Activated T-cell treated with anti-CD3 and anti-CD28 coated beads for 48 hours (primary cell): ENCODE measurements around the gene ITGBL1.

Source experiments
- DNase-seq: peaks from one replicate; pipeline ENCODE4 v3.0.0-alpha.2; 2020; ENCODE audit warnings: low read depth

Gene ITGBL1

GRCh38 chr13:101451641-101452040, 834 bp upstream of the ITGBL1 start:
- no peak for DNase-seq

DNA sequence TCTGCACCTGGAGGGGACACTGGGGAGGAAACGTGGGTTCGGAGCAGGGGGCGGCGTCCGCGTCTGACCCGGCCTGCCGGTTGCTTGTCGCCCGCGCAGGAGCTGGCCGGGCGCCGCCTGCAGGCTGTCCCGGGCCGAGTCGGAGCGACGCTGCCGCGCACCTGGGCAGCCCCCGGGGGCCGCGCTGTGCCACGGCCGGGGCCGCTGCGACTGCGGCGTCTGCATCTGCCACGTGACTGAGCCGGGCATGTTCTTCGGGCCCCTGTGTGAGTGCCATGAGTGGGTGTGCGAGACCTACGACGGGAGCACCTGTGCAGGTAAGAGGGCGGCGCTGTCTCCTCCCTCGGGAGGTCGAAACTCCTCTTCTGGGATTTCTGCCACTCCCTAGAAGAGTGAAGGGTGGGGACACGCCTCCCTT, 1.3 kb downstream of the ITGBL1 start:
- DNase-seq = no peak

- no peak for DNase-seq
Measured at GRCh38 chr13:101454767-101455166, 2.3 kb downstream of the ITGBL1 start.

- DNase-seq = no peak
Measured at GRCh38 chr13:101455863-101456262, 3.4 kb downstream of the ITGBL1 start.

- DNase-seq = no peak
Measured at GRCh38 chr13:101457176-101457575, 4.7 kb downstream of the ITGBL1 start.

- DNase-seq = no peak
Measured at GRCh38 chr13:101465877-101466276, 13.4 kb downstream of the ITGBL1 start.

DNA sequence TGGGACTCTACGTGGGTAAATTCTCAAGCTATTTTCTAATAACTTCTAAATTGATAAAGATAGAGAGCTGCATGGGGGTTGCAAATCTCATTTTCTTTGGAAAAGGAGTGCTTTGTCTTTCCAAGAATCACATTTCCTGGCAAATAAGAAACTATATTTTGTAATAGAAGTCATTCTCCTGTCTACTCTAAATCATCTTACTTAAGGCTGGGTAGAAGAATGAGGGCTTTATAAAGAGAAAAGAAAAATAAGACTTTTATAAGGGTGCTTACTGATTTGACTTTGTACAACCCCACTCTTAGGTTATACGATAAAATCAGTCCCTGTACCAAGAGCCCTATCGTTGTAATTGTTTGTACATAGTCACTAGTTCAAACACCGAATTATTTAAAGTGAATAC, 14.9 kb downstream of the ITGBL1 start:
- no peak for DNase-seq

- no peak for DNase-seq
Measured at GRCh38 chr13:101473458-101473857, 21.0 kb downstream of the ITGBL1 start.

DNA sequence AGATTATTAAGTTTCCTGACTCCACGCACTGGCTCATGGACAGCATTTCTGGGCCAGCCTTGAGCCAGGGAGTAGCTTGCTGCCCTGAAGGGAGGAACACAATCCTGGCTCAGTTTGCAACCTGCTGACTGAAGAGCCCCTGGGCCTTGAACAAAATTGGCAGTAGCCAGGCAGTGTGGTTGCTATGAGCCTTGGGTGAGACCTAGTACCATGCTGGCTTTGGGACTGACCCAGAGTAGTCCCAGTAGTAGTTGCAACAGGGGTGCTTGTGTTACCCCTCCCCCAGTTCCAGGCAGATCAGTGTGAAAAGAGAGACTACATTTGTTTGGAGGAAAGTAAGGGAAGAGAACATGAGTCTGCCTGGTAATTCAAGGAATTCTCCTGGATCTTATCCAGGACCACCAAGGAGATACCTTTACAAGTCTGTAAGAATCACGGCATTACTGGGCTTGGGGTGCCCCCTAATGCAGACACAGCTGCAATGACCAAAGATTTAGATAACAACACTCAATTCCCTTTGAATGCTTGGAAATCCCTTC, 22.0 kb downstream of the ITGBL1 start:
- no peak for DNase-seq

DNA sequence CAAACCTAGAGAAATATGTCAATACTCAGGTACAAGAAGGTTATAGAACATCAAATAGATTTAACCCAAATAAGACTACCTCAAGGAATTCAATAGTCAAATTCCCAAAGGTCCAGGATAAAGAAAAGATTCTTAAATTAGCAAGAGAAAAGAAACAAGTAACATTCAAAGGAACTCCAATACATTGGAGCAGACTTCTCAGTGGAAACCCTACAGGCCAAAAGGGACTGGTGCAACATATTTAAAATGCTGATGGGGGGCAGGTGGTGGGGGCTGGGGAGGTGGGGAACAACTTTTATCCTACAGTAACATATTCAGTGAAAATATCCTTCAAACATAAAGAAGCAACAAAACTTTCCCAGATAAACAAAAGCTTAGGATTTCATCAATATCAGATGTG, 23.1 kb downstream of the ITGBL1 start:
- DNase-seq = no peak

DNA sequence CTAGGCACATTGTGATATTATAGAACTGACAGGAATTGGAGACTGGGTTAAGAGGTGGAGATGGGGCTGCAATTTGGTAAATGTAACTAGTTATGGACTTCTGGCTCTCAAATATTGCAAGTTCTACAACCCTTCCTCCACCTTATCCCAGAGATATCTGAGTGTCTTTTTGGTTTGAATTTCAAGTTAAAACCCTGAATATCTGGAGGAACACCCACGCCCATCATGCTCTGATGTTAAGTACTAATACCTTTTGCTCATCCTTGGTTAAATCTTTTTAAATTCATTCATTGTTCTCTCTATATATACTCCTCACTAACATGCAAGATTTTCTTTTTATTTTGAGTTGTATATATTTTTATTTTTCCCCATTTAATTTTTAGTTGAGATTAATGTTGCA, 28.9 kb downstream of the ITGBL1 start:
- DNase-seq = no peak

DNA sequence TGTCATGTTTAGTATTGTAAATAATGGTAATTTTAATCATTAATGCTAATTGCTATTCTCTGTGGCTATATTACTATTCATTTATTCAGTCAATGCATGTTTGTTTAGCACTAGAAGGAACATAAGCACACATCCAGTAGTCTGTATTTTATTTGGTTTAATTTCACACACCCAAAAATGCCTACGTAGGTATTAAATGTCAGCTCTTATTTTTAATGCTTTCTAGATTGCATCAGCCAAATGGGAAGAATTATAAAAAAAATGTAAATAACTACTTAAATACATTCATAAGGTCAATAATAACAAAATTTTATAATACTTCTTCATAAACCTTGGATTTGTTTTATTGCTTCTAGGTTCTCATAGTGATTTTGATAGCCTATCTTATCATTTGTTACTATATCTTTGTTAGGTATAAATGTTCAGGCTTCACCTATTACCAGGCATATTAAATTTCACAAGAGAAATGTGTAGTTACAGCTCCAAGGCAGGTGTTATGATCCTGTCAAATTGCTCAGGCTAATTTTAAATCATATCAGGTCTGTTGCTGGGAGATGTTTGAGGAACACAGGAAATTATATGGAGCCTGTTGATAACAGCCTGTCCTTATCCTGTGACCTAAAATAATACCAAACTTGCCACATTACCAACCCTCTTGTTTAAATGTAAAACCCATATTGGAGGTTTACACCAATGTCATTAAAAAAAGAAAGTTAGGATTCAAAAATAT, 34.4 kb downstream of the ITGBL1 start:
- no peak for DNase-seq

DNA sequence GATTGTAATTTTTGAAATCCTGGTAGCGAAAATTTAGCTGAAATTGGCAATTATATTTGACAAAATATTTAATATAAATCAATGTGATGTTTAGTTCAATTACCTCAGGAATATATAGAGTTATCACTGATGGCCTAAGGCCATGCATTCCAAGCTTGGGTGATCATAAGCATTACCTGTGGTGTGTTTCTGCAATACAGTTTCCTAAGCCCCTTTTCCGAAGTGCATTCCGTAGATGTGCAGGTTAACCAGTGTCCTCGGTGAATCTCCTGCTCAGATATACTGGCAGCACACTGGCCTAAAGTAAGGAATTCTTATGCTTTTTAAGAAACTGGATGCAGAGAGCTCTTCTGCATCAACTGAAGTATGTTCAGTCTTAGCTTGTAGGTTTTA, 35.0 kb downstream of the ITGBL1 start:
- no peak for DNase-seq

- DNase-seq = no peak
Measured at GRCh38 chr13:101488734-101489133, 36.3 kb downstream of the ITGBL1 start.

DNA sequence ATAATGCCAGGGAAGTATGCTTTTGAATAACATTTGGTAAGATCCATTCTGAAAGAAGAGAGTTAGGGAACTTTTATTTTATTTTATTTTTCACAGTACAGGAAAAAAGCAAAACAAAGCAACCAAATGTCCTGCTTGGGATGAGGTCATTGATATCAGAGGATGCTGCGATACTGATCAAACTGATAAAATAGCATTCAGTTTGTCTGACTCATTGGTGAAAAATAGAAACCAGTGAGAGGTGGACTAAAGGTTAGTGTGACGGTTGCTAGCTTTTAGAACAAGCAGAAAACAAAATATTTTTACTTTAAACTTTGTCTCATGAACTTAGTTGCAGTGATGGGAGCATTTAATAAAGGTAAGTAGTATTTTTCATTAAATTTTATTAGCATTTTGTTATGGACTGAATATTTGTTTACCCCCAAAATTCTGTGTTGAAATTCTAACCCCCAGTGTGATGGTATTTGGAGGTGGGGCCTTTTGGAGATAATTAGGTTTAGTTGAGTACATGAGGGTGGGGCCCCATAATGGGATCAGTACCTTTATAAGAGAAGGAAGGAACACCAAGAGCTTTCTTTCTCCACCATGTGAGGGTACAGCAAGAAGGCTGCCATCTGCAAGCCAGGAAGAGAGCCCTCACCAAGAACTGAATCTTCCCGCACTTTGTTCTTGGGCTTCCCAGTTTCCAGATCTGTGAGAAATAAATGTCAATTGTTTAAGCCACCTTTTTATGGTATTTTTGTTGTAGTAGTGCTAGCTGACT, 37.3 kb downstream of the ITGBL1 start:
- DNase-seq = no peak

- no peak for DNase-seq
Measured at GRCh38 chr13:101490406-101491015, 38.0 kb downstream of the ITGBL1 start.

DNA sequence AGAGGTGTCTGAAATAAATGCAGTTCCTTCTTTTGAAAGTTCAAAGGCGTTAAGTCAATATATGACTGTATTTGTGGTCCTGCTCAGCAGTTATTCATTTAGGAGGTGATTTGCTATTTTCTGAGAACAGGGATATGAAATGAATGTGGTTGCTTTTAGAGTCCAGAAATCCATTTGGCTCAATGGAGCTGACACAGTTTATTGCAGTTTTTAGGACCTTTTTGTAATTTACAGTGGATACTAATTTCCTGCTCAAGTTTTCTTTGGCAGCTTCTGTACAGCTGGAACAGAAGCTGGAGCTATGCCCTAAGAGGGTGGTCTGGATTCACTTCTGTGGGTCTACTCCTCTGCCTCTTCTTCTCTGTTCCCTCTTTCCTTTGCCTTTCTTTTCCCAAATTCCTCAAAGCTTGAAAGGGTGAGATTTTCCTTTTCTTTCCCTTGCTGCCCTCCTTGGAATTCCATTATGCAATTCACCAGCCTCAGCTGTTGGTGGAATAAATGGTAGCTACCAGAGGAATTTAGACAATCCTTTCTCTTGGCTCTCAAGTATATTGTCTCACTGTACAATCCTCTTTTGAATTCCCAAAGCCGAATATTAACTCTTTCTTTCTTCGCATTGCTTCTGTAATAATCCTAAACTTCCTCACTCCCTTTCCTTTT, 39.9 kb downstream of the ITGBL1 start:
- no peak for DNase-seq

DNA sequence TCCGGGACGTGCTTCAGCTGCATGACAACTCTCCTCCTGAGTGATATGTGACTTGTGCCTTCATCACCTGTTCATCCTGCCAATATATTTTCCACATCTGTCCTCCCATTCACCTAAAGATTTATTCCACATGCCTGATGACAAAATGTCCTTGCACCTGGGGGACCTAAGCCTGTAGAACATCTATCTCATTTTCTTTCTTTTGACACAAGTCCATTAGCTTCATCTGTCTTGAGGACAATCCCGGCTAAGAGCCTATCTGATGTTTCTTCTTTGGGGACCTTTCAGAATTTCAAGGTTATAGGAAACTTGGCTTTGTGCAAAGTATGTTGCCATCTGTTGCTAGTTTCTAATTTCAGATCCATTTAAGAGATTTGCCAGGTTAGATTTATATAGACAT, 41.1 kb downstream of the ITGBL1 start:
- no peak for DNase-seq

- DNase-seq = no peak
Measured at GRCh38 chr13:101499406-101499805, 46.9 kb downstream of the ITGBL1 start.

DNA sequence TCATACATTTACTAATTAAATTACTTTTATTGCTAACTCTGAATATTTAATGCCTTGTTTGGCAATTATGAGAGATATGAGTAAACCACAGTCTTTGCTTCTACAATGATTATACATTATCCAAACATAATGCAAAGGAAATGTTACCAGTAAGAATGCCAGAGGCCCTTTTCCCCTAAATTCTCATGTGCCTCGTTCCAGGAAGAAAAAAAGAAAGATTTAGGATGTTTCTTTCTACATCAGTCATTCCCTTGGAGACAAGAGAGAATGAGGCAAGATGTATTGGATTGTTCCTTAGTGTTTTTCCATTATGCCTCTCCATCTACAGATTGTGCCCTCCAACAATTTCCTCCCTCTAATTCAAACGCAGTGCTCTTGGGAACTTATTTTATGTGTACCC, 50.1 kb downstream of the ITGBL1 start:
- no peak for DNase-seq

- no peak for DNase-seq
Measured at GRCh38 chr13:101511161-101511560, 58.7 kb downstream of the ITGBL1 start.

DNA sequence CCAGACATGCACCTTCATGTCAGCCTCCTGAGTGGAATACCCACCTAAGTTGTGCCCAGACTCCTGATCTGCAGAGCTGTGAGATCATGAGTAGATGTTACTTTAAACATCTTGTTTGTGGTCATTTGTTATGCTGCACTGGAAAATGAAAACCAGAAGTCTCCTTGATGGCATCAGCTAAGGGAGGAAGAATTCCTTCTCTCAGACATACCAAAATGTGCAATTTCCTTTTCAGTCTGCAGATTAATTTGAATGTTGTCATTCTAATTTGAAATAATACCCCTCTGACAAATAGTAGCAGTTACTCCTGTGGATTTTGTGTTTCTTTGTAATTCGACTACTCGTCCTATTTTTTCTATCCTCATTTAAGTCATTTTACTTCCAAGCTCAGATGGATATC, 59.3 kb downstream of the ITGBL1 start:
- no peak for DNase-seq
